ENCODE data around the gene GSDME.
A peak's percentile ranks its signal among the peaks of the same experiment; 100 is the strongest.

GSDME gene

DNA sequence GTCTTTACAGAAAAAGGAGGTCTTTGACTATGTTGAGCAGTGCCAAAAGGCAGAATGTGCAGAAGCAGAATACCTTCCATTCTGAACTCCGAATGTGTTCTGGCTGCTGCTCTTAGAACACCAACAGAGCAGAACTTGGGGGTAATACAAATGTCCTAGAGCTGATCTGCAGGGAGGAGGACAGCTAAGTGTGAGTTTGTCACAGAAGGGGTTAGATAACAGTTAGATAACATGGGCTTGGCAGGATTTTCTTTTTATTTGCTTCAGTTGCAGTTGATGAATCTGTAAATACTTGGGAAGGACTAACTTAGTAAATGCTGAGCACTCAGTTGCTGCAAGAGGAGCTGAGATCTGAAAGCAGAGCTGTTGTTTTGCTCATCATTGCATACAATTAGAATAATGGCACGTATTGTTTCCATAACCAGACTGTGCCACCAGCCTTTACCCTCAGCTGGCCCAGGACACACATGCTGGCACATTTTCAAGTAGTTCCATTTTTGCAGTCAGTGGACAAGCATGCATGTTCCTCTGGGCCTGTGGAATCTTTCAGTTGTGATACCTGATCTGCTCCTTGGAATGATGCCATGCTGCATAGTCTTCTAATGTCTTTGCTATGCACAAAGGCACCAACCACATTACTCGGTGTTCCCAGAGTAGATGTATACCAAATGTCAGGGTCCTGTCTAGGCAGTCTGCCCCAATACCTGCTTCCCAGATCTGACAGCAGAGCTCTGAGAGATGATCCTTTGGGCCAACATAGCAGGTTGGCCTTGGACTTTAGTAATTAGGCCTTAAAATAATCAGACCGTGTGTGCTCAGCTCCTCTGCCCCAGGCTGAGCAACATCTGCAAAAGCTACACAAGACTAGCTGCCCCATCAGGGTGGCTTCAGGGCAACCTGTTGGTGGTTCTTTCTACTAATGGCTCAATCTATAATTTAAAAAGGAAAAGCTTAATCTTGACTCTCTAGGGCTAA is 55.7 kb downstream of the GSDME start:
- peak; percentile 70 for DNase-seq

DNA sequence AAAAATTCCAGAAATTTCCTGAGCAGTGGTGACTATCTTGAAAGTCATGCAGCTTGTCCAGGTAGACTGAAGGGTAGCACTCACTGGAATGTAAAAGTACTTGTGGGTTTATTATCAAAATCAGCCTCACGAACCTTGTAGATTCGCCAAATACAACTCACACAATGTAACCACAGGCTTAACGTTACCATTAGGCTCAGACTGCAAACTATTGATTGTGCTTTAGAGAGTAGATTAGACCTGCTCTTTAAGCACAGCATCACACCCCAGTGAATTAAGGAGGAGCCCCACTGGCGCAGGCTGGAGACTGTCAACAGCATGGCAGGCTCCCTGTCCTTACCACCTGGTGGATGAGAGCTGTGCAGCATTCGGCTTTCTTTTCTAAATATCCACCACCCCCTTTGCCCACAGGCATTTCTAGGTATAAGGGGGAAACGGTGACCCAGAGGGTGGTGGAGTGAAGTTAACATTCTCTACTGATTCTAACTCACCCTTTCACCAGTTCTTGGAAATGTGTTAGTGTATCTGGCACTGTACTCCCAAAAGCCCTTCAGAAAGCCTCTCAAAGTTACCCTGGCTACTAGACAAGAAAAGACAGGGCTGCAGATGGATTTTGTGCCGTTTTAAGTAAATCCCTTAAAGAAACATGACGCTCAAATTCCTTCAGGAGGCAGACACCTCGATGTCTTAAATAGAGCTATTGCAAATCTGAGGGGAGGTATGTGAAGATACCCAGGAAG is 56.6 kb downstream of the GSDME start:
- DNase-seq, result no peak

DNA sequence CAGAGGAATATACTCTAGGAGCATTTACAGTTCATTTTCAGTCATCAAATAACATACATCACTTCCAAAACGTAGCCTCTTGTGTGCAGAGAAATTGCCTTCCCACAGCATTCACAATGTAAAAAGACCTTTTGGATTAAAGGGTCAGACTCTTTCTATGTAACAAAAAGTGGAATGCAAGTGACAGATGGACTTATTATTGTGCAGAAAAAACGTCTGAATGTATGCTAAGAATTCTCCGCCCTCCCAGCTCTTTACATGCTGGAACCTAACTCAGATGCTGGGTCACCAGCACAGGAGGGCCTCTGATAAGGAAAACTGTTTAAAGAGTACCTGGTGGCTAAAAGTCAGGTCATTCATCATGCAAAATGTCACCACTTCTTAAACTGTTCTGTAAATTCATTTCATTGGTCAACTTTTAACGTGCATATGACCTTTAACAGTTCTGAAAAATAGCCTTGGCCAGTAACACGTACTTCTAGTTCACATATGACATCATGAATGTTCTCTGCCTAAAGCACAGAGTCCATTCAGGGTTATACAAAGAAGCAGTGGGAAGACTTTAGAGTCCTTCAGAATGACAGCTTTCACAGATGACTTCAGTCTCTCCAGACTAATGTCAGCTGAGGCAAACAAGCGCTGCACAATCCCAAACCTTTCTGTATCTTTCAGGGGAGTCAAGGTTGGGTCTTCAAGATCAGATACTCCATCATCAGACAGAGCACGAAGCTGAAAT is 58.6 kb downstream of the GSDME start:
- DNase-seq, result no peak

DNA sequence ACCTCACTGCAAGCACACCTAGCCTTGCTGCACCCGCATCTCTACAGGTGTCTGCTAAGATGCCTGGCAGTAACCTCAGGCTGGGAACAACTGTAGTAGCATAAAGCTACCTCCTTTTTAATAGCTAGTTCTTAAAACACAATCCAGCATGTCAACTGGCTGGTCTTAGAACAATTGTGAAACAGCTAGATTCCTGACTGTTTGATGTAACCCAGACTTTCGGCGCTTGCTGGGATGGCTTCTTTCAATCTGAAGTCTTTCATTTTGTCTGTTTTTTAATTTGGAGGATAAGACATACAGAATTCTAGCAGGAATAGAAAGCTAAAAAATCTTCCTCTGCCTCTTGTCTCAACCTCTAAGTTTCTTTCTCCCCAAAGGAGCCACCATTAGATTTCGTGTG is 59.8 kb downstream of the GSDME start:
- DNase-seq, result no peak

DNA sequence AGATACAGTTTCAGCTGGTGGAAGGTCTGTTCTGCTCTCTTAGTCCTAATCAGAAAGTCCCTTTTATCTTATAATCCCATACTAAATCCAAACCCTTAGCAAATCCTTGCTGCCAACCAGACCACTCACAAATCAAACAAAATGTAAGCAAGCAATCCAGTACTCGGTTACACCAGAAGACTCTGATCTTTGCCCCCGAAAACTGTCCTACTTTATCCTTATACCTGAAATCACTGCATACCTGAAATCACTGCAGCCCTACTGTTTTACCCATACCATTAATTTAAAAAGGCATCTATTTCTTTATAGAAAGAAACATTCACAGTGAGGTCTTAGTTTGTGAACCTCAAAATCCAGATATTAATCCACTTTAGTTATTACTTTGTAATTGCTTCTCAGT is 64.7 kb downstream of the GSDME start:
- DNase-seq, result no peak

DNA sequence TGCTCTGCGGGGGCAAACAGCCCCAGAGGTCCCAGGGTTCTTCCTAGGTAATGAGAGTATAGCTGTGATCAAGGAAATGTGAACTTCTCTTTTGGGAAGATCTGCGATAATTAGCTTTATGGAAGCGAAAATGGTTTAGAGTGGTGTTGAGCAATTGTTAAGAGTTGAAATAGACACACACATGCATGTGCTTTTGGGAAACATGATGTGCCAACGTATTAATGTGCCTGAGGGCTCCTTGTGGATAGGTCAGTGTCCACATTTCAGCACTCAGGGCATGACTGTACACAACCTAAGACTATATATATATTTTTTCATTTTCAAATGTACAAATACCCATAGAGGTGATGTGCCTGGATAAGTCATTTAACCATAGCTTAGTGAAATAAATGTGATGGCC is 67.0 kb downstream of the GSDME start:
- DNase-seq, result no peak

DNA sequence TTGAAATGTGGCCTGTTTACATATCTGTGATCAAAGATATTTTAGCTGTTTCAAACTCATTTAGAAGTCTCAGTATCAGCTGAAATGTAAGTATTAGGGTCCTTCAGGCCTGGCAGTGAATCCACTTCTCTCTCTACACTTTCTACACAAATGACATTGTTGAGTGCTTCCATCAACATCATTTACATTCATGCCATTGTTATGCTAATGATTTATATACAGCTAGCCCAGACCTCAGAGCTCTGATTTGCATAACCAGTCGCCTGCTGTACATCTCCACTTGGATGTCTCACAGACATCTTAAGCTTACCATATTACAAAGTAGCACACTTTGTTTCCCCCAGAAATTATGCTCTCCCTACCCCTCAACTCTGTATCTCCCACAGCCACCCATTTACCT is 71.6 kb downstream of the GSDME start:
- DNase-seq, result no peak

DNA sequence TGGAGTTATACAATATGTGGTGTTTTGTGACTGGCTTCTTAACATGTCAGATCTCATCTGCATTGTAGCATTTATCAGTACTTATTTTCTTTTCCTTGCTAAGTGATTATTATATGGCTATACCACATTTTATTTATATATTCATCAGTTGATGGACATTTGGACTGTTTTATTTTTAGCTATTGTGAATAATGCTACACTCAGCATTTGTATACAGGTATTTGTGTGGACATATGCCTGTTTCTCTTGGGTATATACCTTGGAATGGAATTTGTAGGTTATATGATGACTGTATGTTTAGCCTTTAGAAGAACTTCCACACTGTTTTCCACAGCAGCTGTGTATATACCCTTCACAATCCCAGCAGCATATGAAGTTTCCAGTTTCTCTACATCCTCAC is 86.5 kb downstream of the GSDME start:
- no peak for DNase-seq

DNA sequence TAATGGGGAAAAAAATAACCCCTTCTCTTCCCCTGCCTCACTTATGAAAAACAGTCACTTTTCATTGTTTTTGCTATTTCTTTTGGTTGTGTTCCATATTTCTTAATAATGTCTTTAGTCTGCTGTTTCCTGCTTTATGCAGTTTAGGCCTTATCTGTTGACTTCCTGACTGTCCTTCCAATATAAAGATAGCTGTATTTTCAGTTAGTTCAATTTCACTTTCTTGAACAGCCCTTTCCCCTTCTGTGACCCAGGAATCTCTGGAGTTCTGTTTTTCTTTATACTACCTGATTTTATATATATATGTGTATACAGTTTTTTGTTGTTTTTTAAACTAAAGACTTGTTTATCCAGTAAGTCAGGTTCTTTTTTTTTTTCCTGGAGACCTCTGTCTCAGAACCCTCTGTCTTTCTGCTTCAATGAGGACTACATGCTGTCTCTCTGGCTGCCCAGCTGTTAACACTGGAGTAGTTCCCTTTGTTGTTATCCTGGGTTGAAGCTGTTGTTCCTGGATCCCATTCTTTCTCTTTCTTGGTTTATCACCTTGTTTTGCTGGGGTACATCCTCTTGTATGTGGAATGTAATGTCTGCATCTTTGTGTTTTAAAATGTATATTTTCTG is 87.2 kb downstream of the GSDME start:
- no peak for DNase-seq

DNA sequence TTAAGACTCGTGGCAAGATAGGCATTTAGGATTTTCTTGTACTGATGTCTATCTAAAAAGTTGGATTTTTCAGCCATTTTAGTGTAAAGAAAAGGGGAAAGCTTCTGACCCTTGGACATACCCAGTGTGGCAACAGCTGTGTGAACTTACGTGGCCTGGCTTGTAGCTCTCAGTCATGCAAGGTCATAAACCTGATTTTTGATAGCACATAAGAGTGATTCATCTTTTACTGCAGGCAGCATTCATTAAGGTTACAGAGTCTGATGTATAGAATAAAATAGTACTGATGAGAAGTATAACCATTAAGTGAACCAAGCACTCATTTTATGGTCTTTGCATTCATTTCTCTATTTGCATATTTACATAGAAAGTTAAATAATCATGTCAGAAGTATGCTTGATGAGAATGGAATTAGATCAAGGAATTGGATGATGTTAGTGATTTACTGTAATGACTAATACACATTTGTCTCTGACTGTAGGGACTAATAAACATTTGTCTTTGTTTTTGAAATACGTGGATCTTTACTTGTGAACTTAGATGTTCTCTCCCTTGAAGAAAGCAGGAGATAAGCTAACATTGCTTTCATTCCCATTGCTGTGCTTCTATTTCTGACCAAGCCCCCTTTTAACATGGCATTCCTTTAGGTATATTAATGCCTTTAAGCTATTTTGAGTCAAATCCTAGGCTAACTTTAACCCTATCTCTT is 88.2 kb downstream of the GSDME start:
- DNase-seq, result no peak

DNA sequence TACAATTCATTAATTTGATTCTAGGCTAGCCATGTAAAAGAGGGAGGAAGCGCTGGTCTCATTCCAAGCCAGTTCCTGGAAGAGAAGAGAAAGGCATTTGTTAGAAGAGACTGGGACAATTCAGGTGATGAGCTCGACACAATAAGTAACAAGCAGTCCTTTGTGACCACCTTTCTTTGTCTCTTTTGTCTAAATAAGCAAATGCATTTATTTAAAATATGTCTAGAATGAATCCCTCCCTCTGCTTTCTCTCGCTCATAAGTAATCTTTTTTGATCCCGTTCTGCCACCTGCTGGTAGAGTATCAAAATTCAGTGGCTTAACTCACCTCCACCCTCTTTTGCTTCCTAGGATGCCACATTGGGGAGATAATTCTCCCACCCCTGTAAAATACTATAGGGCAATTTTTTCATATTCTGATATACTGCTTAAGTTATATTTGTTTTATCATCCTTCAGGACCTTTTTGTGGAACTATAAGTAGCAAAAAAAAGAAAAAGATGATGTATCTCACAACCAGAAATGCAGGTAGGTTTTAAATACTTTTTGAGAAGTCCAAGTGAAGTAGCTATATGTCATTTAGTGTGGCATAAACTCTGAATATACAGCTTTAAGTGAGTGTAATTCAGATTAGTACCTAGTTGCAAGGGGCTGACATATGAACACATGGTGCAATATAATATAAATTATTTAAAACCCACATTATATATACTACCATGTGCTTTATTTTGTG is 91.5 kb downstream of the GSDME start:
- no peak for DNase-seq

DNA sequence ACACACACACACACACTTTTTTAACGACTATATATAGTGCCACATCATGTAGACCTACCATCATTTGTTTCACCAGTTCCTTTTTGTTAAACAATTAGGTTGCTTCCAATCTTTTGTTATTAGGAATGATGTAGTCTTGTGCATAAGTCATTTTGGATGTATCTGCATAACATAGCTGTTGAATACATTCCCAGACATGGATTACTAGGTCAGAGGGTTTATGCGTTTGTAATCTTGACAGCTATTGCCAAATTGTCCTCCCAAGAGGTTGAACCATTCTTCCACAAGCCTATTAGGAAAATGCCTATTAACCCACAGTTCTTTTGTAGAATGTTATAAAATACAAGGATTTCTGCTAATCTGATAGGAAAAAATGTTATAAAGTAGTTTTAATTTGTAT is 96.7 kb downstream of the GSDME start:
- no peak for DNase-seq

DNA sequence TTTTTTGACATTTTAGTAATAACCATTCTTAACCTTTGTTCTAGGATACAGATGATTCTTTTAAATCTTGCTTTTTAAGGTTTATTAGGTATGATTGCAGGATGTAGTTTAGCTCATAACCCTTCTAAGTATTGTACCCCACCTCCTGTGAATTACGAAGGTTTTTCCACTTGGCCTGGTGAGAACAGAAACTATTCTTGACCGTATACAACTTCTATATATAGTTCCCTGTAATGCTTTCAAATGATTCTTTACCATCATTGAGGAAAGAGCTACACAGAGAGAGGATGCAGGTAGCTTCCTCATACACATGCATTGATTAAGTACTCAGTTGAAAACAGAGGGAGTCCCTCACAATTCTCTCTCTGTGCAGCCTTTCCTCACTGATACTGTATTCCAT is 97.8 kb downstream of the GSDME start:
- DNase-seq, result no peak

DNA sequence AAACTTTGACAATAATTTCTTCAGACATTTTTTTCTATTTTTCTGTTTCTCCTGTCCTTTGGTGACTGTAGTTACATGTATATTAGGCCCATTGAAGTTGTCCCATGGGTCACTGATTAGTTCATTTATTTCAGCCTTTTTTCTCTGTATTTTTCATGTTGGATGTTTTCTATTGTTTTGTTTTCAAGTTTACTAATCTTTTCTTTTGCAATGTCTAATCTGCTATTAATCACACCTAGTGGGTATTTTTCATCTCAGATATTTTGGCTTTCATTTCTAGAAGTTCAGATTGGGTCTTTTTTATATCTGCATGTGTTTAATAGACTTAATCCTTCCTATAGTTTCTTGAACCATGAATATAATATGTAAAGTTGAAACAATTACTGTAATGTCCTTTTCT is 99.3 kb downstream of the GSDME start:
- no peak for DNase-seq

DNA sequence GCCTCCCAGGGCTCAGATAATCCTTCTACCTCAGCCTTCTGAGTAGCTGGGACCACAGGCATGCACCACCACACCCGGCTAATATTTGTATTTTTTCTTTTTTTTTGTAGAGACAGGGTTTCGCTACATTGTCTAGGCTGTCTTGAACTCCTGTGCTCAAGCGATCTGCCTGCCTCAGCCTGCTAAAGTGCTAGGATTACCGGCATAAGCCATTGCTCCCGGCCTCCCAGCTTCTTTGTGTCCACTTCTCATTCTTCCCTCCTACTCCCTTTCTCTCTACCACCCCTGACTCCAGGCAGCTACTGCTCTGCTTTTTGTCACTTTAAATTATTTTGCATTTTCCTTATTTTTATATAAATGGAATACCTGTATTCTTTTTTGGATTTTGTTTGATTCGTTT is 100.7 kb downstream of the GSDME start:
- DNase-seq, result no peak

DNA sequence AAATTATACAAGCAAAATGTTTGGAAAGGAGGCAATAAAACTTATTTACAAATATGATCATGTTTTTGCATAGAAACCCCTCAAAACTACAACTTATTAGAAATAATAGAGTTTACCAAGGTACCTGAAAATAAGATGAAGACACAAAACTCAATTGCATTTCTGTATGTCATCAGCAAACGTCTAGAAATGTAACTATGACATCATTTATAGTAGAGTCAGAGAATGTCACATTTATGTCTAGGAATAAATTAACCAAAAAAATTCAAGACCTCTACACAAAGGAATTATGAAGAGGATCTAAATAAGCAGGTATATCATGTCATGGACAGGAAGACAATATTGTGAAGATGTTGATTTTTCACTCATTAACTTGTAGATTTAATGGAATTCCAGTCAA is 103.0 kb downstream of the GSDME start:
- DNase-seq, result no peak

DNA sequence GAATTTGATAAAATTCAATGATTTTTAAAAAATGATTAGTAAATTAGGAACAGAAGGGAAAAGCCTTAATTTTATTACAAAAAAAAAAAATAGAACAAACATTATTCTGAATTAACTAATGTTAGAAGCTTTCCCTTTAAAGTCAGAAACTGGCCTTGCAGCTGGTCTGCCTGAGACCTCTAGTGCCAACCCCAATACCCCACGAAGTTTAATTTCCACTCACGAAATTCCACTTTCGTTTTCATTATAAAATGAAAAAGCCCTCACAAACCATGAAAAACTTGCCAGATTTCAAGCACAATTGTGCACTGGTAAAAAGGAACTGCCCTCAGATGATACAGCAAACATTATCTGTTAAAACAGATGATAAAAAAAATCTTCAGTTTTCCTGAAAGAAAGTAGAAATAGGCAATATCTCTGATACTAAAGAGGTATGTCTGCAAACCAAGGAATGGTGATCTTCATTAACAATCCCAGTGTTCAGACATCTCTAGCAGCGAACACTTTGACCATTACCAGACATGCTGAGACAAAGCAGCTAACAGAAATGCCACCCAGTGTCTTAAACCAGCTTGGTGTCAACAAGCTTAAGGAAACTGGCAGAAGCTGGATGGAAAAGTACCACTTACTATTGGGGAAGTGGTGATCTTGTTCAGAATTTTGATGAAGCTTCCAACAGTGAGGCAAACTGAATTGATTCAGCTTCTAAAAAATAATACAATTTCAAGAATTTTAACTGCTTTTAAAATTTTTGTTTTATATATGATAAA is 103.8 kb downstream of the GSDME start:
- DNase-seq, result no peak

DNA sequence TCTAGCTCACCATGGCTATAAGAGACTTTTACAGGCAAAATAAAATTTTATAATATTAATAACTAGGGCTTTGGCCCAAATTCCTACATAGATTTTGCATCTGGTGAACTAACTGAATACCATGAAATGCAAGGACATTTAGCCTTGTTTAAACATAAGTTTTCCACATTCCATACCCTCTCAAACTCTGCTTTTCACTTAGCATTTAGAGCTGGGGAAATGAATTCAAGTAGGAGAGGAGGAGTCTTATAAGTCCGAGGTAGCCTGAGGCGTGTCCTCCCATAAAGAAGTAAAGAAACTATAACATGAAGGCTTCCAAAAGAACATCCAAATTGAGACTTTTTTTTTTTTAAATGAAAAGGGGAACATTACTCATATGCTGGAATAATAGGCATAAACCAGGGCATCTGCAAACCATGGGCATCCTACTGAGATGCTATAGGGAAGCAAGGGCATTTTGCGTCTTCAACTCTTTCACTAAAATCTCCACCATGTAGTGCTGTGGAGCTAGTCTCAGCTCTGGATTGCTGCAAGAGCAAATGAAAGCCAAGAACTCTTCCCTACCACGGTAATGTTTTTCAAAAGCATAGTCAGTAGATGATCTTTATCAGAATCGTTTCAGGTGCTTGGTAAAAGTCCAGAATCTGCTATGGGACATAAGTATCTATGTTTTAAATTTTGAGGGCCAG is 104.9 kb downstream of the GSDME start:
- DNase-seq, result no peak

Data from NCI-H2171 (cell line).